Activated CD4-positive, alpha-beta memory T cell treated with anti-CD3 and anti-CD28 coated beads, Interleukin-2, amount 10 ng/mL, durations not matched to agents 7 days and 5 days (primary cell): ENCODE measurements around the gene MYORG. TPM values are rescaled to one million over a fixed set of nuclear protein-coding genes. Genes with fewer than 3 reads are reported as not detected.
"Not testable (repeated sequence)": the region's sequence is repeated elsewhere in the genome, so short reads cannot be mapped to it uniquely, and the experiment has no call there.

Experiments
- CTCF ChIA-PET: fragments of 350-600 bp; sonication (Branson Sonifier 250); formaldehyde crosslinking; loops from one replicate; lab custom pipeline; 2021; ENCODE audit warnings: antibody characterized with exemption, inconsistent platforms; lab: Charles Lee
- POLR2A ChIA-PET: fragments of 350-600 bp; sonication (Branson Sonifier 250); formaldehyde crosslinking; loops from one replicate; lab custom pipeline; 2021; ENCODE audit warnings: antibody characterized with exemption; lab: Charles Lee
- DNase-seq: peaks from one replicate; pipeline ENCODE4 v3.0.0-alpha.2; 2020
- H3K27ac Mint-ChIP-seq: one replicate; pipeline ENCODE4 v1.8.0; 2021; ENCODE audit warnings: mild to moderate bottlenecking, mixed read lengths
- H3K27me3 Mint-ChIP-seq: one replicate; pipeline ENCODE4 v1.8.0; 2021; ENCODE audit warnings: mixed read lengths
- H3K36me3 Mint-ChIP-seq: one replicate; pipeline ENCODE4 v1.8.0; 2021; ENCODE audit warnings: low read depth, mixed read lengths
- H3K4me1 Mint-ChIP-seq: one replicate; pipeline ENCODE4 v1.8.0; 2021; ENCODE audit warnings: mixed read lengths
- H3K4me3 Mint-ChIP-seq: one replicate; pipeline ENCODE4 v1.8.0; 2021; ENCODE audit warnings: mild to moderate bottlenecking, mixed read lengths
- H3K9me3 Mint-ChIP-seq: one replicate; pipeline ENCODE4 v1.8.0; 2021; ENCODE audit warnings: mixed read lengths
- total RNA-seq, 2 experiments: library from RNA; stranded (reverse); gene quantifications; one replicate each; pipeline ENCODE4 v1.2.3, GENCODE V29; 2021

The MYORG gene
- total RNA-seq, 2 experiments from 2014 or later = 2.7 to 4.7 TPM

DNA sequence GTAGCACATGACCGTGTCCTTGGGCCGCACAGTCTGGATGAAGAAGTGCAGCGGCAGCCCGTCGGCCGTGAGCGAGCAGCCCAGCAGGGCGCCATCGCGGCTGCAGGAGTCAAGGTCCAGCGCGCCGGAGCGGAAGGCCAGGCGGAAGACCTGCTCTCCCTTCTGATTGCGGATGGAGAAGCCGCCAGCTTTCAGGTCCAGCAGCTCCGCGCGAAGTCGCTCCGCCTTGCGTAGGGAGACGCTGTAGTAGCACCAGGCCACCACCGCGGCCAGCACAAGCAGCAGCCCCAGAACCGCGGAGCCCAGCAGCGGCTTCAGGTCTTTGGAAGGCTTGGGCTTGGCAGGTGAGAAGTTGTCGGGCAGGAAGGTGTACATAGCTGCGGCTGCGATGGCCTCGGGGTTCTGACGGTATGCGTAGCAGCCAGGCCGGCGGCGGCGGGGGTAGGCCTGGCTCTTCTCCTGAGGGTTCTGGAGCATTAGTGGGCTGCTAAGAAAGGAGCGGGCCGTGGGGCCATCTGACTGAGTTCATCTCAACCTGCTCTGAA is 4.2 kb downstream of the MYORG start:
- Mint-ChIP-seq H3K4me3 (no peak overlapping the region), H3K27ac (no peak overlapping the region), H3K4me1 (peaks cover 14% of the 10 kb centered on the region), H3K27me3 (no peaks in the 10 kb centered on the region), H3K36me3 (peaks cover 33% of the 10 kb centered on the region), H3K9me3 (peaks cover 4% of the 10 kb centered on the region)
- ChIA-PET CTCF (interaction anchor here (1.0 kb wide), 1 partner anchor 45 kb away, joined by 3 read pairs; no protein-coding TSS in a partner anchor), POLR2A (interaction anchor here (1.6 to 1.8 kb wide), 2 partner anchors 9 to 324 kb away, joined by 3 to 6 read pairs; partner anchors contain the start of gene UBAP2)
- no peak for DNase-seq

GRCh38 chr9:34371886-34372466 is 4.7 kb downstream of the MYORG start:
- peaks cover 11% of the 10 kb centered on the region for H3K4me1 Mint-ChIP-seq
- no peak overlapping the region for H3K4me3 Mint-ChIP-seq
- CTCF ChIA-PET = no interaction called here
- POLR2A ChIA-PET = interaction anchor here (1.6 kb wide), 1 partner anchor 324 kb away, joined by 3 read pairs; the partner anchor contains the start of gene UBAP2
- peaks cover 37% of the 10 kb centered on the region for H3K36me3 Mint-ChIP-seq
- no peak overlapping the region for H3K27ac Mint-ChIP-seq
- H3K27me3 Mint-ChIP-seq = no peaks in the 10 kb centered on the region
- peaks cover 4% of the 10 kb centered on the region for H3K9me3 Mint-ChIP-seq
- no peak for DNase-seq

- H3K4me1 Mint-ChIP-seq = peaks cover 10% of the 10 kb centered on the region
- peaks cover 4% of the 10 kb centered on the region for H3K9me3 Mint-ChIP-seq
- ChIA-PET CTCF (interaction anchor here (0.8 to 1.0 kb wide), 4 partner anchors 11 to 38 kb away, joined by 3 read pairs; no protein-coding TSS in a partner anchor), POLR2A (no interaction called here)
- DNase-seq = no peak
- no peak overlapping the region for H3K27ac Mint-ChIP-seq
- H3K27me3 Mint-ChIP-seq = no peaks in the 10 kb centered on the region
- no peak overlapping the region for H3K4me3 Mint-ChIP-seq
- peaks cover 37% of the 10 kb centered on the region for H3K36me3 Mint-ChIP-seq
Observed at GRCh38 chr9:34370970-34371880, 5.5 kb downstream of the MYORG start.

DNA sequence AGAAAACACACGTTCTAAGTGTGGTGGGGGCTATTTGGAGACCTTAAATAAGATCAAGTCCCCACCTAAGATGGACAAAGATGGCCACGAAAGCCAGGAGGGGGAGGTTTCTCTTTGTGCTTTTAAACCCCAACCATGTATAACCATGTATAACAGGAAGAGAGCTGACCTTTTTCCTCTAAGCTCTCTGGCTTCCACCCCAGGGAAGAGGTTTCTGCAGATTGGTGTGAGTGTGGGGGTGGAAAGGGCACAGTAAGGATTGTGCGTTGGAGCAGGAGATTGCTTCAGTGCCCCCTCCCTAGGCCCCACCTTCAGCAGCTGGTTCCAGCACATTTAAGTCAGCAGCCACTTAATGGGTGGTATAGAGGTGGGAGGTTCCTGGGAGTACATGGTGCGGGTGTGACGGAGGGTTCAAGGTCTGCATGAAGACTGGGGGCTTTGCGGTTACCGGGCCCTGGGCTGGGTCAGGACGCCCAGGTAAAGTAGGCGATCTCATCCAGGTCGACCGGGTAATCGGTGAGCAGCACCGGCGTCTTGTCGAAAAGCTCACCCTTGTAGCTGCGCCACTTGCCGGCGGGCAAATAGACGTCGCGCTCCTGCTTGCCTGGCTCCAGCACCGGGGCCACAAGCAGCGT is 6.2 kb downstream of the MYORG start:
- ChIA-PET POLR2A (no interaction called here), CTCF (interaction anchor here (0.8 to 1.0 kb wide), 4 partner anchors 10 to 37 kb away, joined by 3 read pairs; no protein-coding TSS in a partner anchor)
- Mint-ChIP-seq H3K36me3 (peaks cover 37% of the 10 kb centered on the region), H3K9me3 (peaks cover 4% of the 10 kb centered on the region), H3K27ac (no peak overlapping the region), H3K4me3 (no peak overlapping the region), H3K27me3 (no peaks in the 10 kb centered on the region), H3K4me1 (peaks cover 2% of the 10 kb centered on the region)
- DNase-seq = no peak

GRCh38 chr9:34369636-34370035 is 7.1 kb downstream of the MYORG start:
- Mint-ChIP-seq H3K4me1 (no peaks in the 10 kb centered on the region), H3K27ac (no peak overlapping the region), H3K9me3 (peaks cover 4% of the 10 kb centered on the region), H3K4me3 (no peak overlapping the region), H3K27me3 (no peaks in the 10 kb centered on the region), H3K36me3 (peaks cover 37% of the 10 kb centered on the region)
- CTCF ChIA-PET = interaction anchor here (1.0 kb wide), 1 partner anchor 9 kb away, joined by 3 read pairs; no protein-coding TSS in a partner anchor
- POLR2A ChIA-PET = no interaction called here
- no peak for DNase-seq

- H3K9me3 Mint-ChIP-seq, CTCF ChIA-PET, H3K27me3 Mint-ChIP-seq, H3K4me1 Mint-ChIP-seq, H3K4me3 Mint-ChIP-seq, DNase-seq, POLR2A ChIA-PET, H3K27ac Mint-ChIP-seq: not testable (repeated sequence)
- H3K36me3 Mint-ChIP-seq = peaks cover 37% of the 10 kb centered on the region
Observed at GRCh38 chr9:34368796-34369195, 7.9 kb downstream of the MYORG start.

GRCh38 chr9:34367751-34368410 is 8.8 kb downstream of the MYORG start:
- POLR2A ChIA-PET, H3K27me3 Mint-ChIP-seq, H3K27ac Mint-ChIP-seq, DNase-seq, H3K9me3 Mint-ChIP-seq, CTCF ChIA-PET, H3K4me3 Mint-ChIP-seq: not testable (repeated sequence)
- peaks cover 36% of the 10 kb centered on the region for H3K36me3 Mint-ChIP-seq
- H3K4me1 Mint-ChIP-seq = peaks cover 11% of the 10 kb centered on the region

DNA sequence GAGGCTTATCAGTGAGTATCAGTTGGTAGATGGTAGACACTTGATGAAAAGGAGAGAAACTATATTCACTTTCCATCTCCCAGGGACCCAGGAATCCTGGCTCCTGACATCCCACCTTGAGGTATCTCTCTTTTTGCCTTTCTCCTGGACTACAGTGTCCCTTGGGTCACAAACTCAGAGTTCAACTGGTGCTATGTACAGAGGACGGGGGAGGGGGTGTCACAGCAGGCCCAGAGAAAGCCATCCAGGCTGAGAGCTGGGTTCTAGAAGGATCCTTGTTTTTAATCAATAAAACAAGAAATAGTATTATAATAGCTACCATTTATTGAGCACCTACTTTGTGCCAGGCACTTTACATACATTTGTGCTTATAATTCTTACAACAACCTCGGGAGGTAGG is 10.3 kb downstream of the MYORG start:
- H3K36me3 Mint-ChIP-seq = peaks cover 30% of the 10 kb centered on the region
- peaks cover 4% of the 10 kb centered on the region for H3K9me3 Mint-ChIP-seq
- no peak for DNase-seq
- no peaks in the 10 kb centered on the region for H3K27me3 Mint-ChIP-seq
- H3K4me3 Mint-ChIP-seq = no peak overlapping the region
- POLR2A ChIA-PET = no interaction called here
- H3K27ac Mint-ChIP-seq = no peak overlapping the region
- peaks cover 11% of the 10 kb centered on the region for H3K4me1 Mint-ChIP-seq
- CTCF ChIA-PET = no interaction called here

GRCh38 chr9:34365282-34365681 is 11.4 kb downstream of the MYORG start:
- no peaks in the 10 kb centered on the region for H3K27me3 Mint-ChIP-seq
- H3K27ac Mint-ChIP-seq = no peak overlapping the region

DNA sequence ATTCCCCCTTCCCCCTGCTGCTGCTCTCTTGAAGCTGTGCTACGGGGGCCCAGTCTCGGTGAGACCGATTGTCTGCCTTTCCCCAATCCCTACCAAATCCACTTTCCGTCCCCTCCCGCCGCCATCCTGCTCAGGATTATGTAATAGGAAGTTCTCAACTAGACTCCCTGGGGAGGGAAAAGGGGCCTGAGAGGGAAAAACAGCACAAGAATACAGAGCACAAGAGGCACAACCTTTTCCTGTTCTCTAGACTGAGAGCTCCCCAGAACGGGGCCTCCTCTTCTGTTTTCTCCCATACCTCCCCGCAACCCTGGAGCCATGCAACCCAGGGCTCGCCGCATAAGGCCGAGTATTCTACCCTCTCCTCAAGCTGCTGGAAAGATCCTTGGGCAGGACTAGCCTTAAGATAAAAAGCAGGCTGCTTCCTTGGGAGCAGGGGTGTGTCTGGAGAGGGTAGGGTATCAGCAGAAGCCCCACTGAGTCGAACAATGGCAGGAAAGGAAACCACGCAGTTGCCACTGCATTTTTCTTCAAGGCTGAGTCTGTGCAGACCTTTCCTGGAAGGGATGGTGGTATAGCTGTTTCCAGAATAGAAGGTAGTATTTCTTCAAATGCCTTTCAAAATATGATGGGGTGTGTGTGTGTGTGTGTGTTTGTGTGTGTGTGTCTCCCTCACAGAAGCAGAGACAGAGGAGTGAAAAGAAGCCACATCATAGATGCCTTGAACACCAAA is 12.9 kb downstream of the MYORG start:
- Mint-ChIP-seq H3K9me3 (peaks cover under 1% of the 10 kb centered on the region), H3K4me1 (peaks cover 11% of the 10 kb centered on the region), H3K36me3 (peaks cover 11% of the 10 kb centered on the region), H3K27me3 (no peaks in the 10 kb centered on the region), H3K27ac (no peak overlapping the region), H3K4me3 (no peak overlapping the region)
- ChIA-PET CTCF (interaction anchor here (1.2 kb wide), 1 partner anchor 13 kb away, joined by 4 read pairs; the partner anchor contains the start of gene MYORG), POLR2A (interaction anchor here (2.0 kb wide), 1 partner anchor 10 kb away, joined by 6 read pairs; no protein-coding TSS in a partner anchor)
- no peak for DNase-seq

More at GRCh38 chr9:34365282-34365681, 11.4 kb downstream of the MYORG start:
- Mint-ChIP-seq H3K9me3 (peaks cover 4% of the 10 kb centered on the region), H3K4me1 (peaks cover 11% of the 10 kb centered on the region), H3K4me3 (no peak overlapping the region), H3K36me3 (peaks cover 21% of the 10 kb centered on the region)
- CTCF ChIA-PET = interaction anchor here (1.2 kb wide), 1 partner anchor 11 kb away, joined by 4 read pairs; the partner anchor contains the start of gene MYORG
- POLR2A ChIA-PET = no interaction called here
- DNase-seq = no peak

DNA sequence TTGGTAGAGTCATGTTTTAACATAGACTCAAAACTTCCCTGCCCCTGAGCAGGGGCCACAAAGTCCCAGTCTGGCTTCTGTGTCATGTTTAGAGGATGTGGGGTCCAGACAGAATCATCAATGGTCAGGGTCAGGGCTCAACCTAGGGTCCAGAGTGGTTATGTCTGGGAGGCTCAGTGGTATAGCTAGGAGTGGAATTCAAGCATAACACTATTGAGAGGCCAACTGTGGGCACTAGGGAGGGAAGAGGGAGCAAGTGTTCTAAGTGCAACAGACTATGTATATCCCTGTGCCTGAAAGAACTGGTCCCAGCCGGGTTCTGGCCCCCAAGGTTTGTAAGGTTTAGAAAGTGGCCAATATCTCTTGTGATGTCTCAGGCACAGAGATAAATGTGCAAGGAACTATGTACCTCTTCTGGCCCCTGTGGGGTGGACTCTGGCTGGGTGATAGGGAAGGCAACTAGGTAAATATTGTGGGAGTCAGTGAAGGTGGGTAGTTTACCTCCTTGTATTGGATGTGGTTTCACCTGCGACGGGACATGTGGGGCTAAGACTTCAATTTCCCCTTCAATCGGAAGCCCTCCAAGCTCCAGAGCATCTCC is 14.0 kb downstream of the MYORG start:
- Mint-ChIP-seq H3K9me3 (no peaks in the 10 kb centered on the region), H3K27me3 (no peaks in the 10 kb centered on the region), H3K4me1 (peaks cover 11% of the 10 kb centered on the region), H3K4me3 (no peak overlapping the region), H3K36me3 (peaks cover 7% of the 10 kb centered on the region), H3K27ac (no peak overlapping the region)
- ChIA-PET CTCF (no interaction called here), POLR2A (interaction anchor here (2.0 kb wide), 1 partner anchor 11 kb away, joined by 6 read pairs; no protein-coding TSS in a partner anchor)
- DNase-seq = no peak
